GM12878 (cell line): ENCODE results near the gene LGALS9. TPM values are rescaled to one million over a fixed set of nuclear protein-coding genes. Genes with fewer than 3 reads are reported as not detected.

Experiments
- ATAC-seq: fragments of 200-7000 bp; cut with Tn5 transposase; 3 replicates; pipeline ENCODE4 v1.9.1; 2020; ENCODE audit warnings: mild to moderate bottlenecking, moderate library complexity
- BruUV-seq: library from RNA; stranded (reverse); fragments of 400-500 nt; replicated peaks from 2 replicates; lab custom pipeline; 2021; lab: Mats Ljungman, UMichigan
- CTCF ChIA-PET: fragments of 300-600 bp; sonication (Branson Sonifier 250); formaldehyde crosslinking; extraction: SDS; loops from one replicate; lab custom pipeline; 2021; ENCODE audit warnings: inconsistent platforms; lab: Yijun Ruan, JAX
- POLR2A ChIA-PET: fragments of 350-600 bp; formaldehyde crosslinking; extraction: SDS; loops from one replicate; lab custom pipeline; 2021; ENCODE audit warnings: inconsistent platforms; lab: Charles Lee
- RAD21 ChIA-PET: fragments of 300-600 bp; sonication (Branson Sonifier 250); formaldehyde crosslinking; loops from one replicate; lab custom pipeline; 2023; ENCODE audit warnings: antibody characterized with exemption; ENCODE audit not compliant: unreplicated experiment; lab: Charles Lee
- SMC1A ChIA-PET: fragments of 300-600 bp; sonication (Branson Sonifier 250); formaldehyde crosslinking; loops from one replicate; lab custom pipeline; 2023; ENCODE audit not compliant: unreplicated experiment, uncharacterized antibody; lab: Charles Lee
- DNase-seq: peaks from one replicate; pipeline ENCODE4 v3.0.0-alpha.2; 2011; ENCODE audit warnings: low read depth, low spot score
- FAIRE-seq: peaks from 3 replicates; lab custom pipeline; 2011; peaks lifted over from hg19 to GRCh38; lab: Jason Lieb, UNC
- H2AFZ ChIP-seq: 2 replicates; pipeline ENCODE4 v1.6.0; 2011; ENCODE audit warnings: low read depth, low read length, control low read depth; ENCODE audit not compliant: control insufficient read depth
- H3K27ac ChIP-seq: 2 replicates; pipeline ENCODE4 v1.5.1; 2011; ENCODE audit warnings: control low read depth; ENCODE audit not compliant: control insufficient read depth, insufficient read depth
- H3K27me3 ChIP-seq, 2 experiments: replicated peaks in 1 of 2; 2 replicates each; pipeline versions ENCODE4 v1.6.0 to v1.6.1; 2011; ENCODE audit warnings: low read length in 1 of 2; ENCODE audit not compliant: control insufficient read depth in 2 of 2, insufficient read depth in 2 of 2
- H3K36me3 ChIP-seq, 2 experiments: 2 replicates each; pipeline ENCODE4 v1.5.1; 2011; ENCODE audit warnings: low read length in 1 of 2; ENCODE audit not compliant: control insufficient read depth in 2 of 2, insufficient read depth in 2 of 2
- H3K4me1 ChIP-seq: 2 replicates; pipeline ENCODE4 v1.6.1; 2011; ENCODE audit warnings: mild to moderate bottlenecking, low read length, moderate library complexity, mixed read lengths; ENCODE audit not compliant: control insufficient read depth, insufficient read depth
- H3K4me2 ChIP-seq: 2 replicates; pipeline ENCODE4 v1.6.0; 2011; ENCODE audit warnings: control low read depth; ENCODE audit not compliant: control insufficient read depth, insufficient read depth
- H3K4me3 ChIP-seq: fragments of 200-600 bp; sonication (generic); 2 replicates; pipeline ENCODE4 v1.5.1; 2016
- H3K79me2 ChIP-seq: 2 replicates; pipeline ENCODE4 v1.6.0; 2011; ENCODE audit warnings: low read length; ENCODE audit not compliant: control insufficient read depth, insufficient read depth
- H3K9ac ChIP-seq: 2 replicates; pipeline ENCODE4 v1.8.0; 2011; ENCODE audit warnings: low read length, control low read depth, mixed read lengths; ENCODE audit not compliant: control insufficient read depth, insufficient read depth
- H3K9me3 ChIP-seq: replicated peaks from 3 replicates; pipeline ENCODE4 v1.5.1; 2011; ENCODE audit warnings: mild to moderate bottlenecking, low read length; ENCODE audit not compliant: control insufficient read depth, insufficient read depth
- H4K20me1 ChIP-seq: 2 replicates; pipeline ENCODE4 v1.6.0; 2011; ENCODE audit not compliant: control insufficient read depth, insufficient read depth
- HDAC2 ChIP-seq: fragments of 200-600 bp; sonication (generic); IDR thresholded peaks from 2 replicates; pipeline ENCODE4 v1.6.1; 2017
- NFXL1 ChIP-seq: fragments of 450-650 bp; IDR thresholded peaks from 2 replicates; pipeline ENCODE4 v1.6.1; 2017; ENCODE audit warnings: antibody characterized with exemption, mild to moderate bottlenecking, borderline replicate concordance
- NR2C1 ChIP-seq: fragments of 450-650 bp; IDR thresholded peaks from 2 replicates; pipeline ENCODE4 v1.6.1; 2017; ENCODE audit warnings: antibody characterized with exemption, mild to moderate bottlenecking, moderate library complexity
- PAX5 ChIP-seq: IDR thresholded peaks from 2 replicates; pipeline ENCODE4 v1.6.1; 2011; ENCODE audit warnings: low read depth, low read length, borderline replicate concordance
- RBBP5 ChIP-seq: fragments of 200-600 bp; sonication (generic); conservative IDR thresholded peaks from 2 replicates; pipeline ENCODE4 v1.6.1; 2016
- SIX5 ChIP-seq: IDR thresholded peaks from 2 replicates; pipeline ENCODE4 v1.6.1; 2011; ENCODE audit warnings: mild to moderate bottlenecking, low read depth, low read length, moderate library complexity; ENCODE audit not compliant: severe bottlenecking
- STAT3 ChIP-seq: IDR thresholded peaks from 2 replicates; pipeline ENCODE4 v1.6.1; 2011; ENCODE audit warnings: low read depth, low read length, improper control_type of control experiment
- ZNF274 ChIP-seq: IDR thresholded peaks from one replicate; pipeline ENCODE4 v1.8.0; 2011; ENCODE audit not compliant: insufficient read length, insufficient read depth
- WGBS: methylation state at CpG from one replicate; pipeline ENCODE4 v1.1.6; 2016; ENCODE audit warnings: low lambda C conversion rate; ENCODE audit not compliant: insufficient replicate concordance, insufficient coverage; ENCODE audit errors: missing lambda C conversion rate; 5-methylcytosine and 5-hydroxymethylcytosine counted together
- in situ Hi-C: fragments of 300-500 bp; cut with MboI; formaldehyde crosslinking; loops from 9 replicates; pipeline ENCODE4 v1.14.3; 2018; ENCODE audit warnings: mixed read lengths
- intact Hi-C: fragments of 100-400 bp; cut with micrococcal nuclease; formaldehyde crosslinking; loops from one replicate; pipeline ENCODE4 v1.14.2; 2022; ENCODE audit not compliant: unreplicated experiment
- polyA plus RNA-seq, 11 experiments: library from polyadenylated mRNA; depleted of rRNA in 4 of 11; unstranded in 6 of 11; stranded (reverse) in 5 of 11; fragments of >200 nt; fragmentation: Nextera tagmentation in 4 of 11; fragmentation: Illumina TruSeq in 1 of 11; extraction: Ambion mirVana in 4 of 11; extraction: Trizol in 1 of 11; gene quantifications; 1 replicate in 1 of 11; 2 replicates in 10 of 11; pipeline versions ENCODE4 v1.2.1 to v1.2.3, GENCODE V29; 2011 to 2016; ENCODE audit warnings: inconsistent platforms in 2 of 11, missing spikeins in 2 of 11, low read depth in 1 of 11
- total RNA-seq, 4 experiments: library from RNA; depleted of rRNA in 3 of 4; stranded (reverse); fragments of >200 nt in 3 of 4; fragmentation: Illumina TruSeq in 1 of 4; extraction: Trizol in 1 of 4; gene quantifications; 2 replicates each; pipeline versions ENCODE4 v1.2.1 to v1.2.3, GENCODE V29; 2013 to 2021
- TF ChIP-seq, protein P1 (sequence below): fragments of 450-650 bp; IDR thresholded peaks from 2 replicates; pipeline ENCODE4 v1.6.1; 2016; ENCODE audit warnings: mild to moderate bottlenecking, moderate library complexity, borderline replicate concordance
- TF ChIP-seq, protein P2 (sequence below): fragments of 450-650 bp; formaldehyde crosslinking; IDR thresholded peaks from 2 replicates; pipeline ENCODE4 v1.4.0; 2020; ENCODE audit warnings: mild to moderate bottlenecking, moderate library complexity
- TF ChIP-seq, protein P3 (sequence below): IDR thresholded peaks from 2 replicates; pipeline ENCODE4 v1.6.1; 2011; ENCODE audit warnings: borderline replicate concordance, low read depth, mild to moderate bottlenecking, moderate library complexity, low read length; ENCODE audit not compliant: insufficient read depth, poor library complexity, severe bottlenecking
- TF ChIP-seq, protein P4 (sequence below): fragments of 150-350 bp; IDR thresholded peaks from 2 replicates; pipeline ENCODE4 v1.6.1; 2014; ENCODE audit warnings: mild to moderate bottlenecking, low read depth, low read length

The LGALS9 gene
- total and polyA plus RNA-seq, 10 of the 15 experiments (the other 5 are each of a cell fraction or from before 2014, with no cell fraction given) = 22.5 to 294 (median 155) TPM

DNA sequence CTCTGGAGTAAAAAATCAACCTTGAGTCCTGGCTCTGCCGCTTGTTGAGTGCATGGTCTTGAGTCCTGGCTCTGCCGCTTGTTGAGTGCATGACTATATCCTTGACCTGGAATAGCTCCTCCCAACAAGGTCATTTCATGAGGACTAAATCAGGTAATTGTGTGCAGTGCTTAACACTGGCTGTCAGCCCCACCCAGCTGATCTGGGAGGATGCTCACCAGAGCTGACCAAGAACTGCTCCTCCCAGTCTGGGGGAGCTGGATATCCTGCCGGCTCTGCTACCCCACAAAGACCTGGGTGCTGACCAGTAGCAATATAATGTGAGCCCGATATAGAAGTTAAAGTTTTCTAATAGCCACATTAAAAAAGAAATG, 20.7 kb upstream of the LGALS9 start:
- Histone ChIP-seq H3K27me3 (no peaks in the 10 kb centered on the region), H3K4me1 (no peaks in the 10 kb centered on the region), H3K36me3 (peaks cover 16 to 38% of the 10 kb centered on the region in 2 experiments), H3K9me3 (no peaks in the 10 kb centered on the region), H4K20me1 (no peaks in the 10 kb centered on the region), H3K4me2 (no peak overlapping the region), H3K27ac (no peak overlapping the region), H3K9ac (no peak overlapping the region), H3K79me2 (no peaks in the 10 kb centered on the region), H3K4me3 (no peak overlapping the region), H2AFZ (no peak overlapping the region)
- no peak for ATAC-seq
- SMC1A ChIA-PET = interaction anchor here (0.7 kb wide), 1 partner anchor 42 kb away, joined by 3 read pairs; no protein-coding TSS in a partner anchor
- DNase-seq = no peak
- intact Hi-C loops (no loop called here), in situ Hi-C loops (no loop called here)
- 95% methylated on average over 4 of the region's 4 CpGs for WGBS
- RAD21 ChIA-PET = interaction anchor here (0.6 to 1.5 kb wide), 2 partner anchors 22 to 44 kb away, joined by 3 to 5 read pairs; no protein-coding TSS in a partner anchor
- POLR2A ChIA-PET = no interaction called here
- no peak for FAIRE-seq
- CTCF ChIA-PET = interaction anchor here (1.0 to 4.3 kb wide), 10 partner anchors 10 to 374 kb away, joined by 4 to 16 read pairs (median 6); no protein-coding TSS in a partner anchor
- no TSS peak for BruUV-seq
- TF ChIP-seq SIX5 = no peak
- TF ChIP-seq NFXL1 = no peak
- TF ChIP-seq, protein P1, sequence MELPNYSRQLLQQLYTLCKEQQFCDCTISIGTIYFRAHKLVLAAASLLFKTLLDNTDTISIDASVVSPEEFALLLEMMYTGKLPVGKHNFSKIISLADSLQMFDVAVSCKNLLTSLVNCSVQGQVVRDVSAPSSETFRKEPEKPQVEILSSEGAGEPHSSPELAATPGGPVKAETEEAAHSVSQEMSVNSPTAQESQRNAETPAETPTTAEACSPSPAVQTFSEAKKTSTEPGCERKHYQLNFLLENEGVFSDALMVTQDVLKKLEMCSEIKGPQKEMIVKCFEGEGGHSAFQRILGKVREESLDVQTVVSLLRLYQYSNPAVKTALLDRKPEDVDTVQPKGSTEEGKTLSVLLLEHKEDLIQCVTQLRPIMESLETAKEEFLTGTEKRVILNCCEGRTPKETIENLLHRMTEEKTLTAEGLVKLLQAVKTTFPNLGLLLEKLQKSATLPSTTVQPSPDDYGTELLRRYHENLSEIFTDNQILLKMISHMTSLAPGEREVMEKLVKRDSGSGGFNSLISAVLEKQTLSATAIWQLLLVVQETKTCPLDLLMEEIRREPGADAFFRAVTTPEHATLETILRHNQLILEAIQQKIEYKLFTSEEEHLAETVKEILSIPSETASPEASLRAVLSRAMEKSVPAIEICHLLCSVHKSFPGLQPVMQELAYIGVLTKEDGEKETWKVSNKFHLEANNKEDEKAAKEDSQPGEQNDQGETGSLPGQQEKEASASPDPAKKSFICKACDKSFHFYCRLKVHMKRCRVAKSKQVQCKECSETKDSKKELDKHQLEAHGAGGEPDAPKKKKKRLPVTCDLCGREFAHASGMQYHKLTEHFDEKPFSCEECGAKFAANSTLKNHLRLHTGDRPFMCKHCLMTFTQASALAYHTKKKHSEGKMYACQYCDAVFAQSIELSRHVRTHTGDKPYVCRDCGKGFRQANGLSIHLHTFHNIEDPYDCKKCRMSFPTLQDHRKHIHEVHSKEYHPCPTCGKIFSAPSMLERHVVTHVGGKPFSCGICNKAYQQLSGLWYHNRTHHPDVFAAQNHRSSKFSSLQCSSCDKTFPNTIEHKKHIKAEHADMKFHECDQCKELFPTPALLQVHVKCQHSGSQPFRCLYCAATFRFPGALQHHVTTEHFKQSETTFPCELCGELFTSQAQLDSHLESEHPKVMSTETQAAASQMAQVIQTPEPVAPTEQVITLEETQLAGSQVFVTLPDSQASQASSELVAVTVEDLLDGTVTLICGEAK = no peak
- TF ChIP-seq PAX5 = no peak
- TF ChIP-seq ZNF274 = no peak
- TF ChIP-seq, protein P2, sequence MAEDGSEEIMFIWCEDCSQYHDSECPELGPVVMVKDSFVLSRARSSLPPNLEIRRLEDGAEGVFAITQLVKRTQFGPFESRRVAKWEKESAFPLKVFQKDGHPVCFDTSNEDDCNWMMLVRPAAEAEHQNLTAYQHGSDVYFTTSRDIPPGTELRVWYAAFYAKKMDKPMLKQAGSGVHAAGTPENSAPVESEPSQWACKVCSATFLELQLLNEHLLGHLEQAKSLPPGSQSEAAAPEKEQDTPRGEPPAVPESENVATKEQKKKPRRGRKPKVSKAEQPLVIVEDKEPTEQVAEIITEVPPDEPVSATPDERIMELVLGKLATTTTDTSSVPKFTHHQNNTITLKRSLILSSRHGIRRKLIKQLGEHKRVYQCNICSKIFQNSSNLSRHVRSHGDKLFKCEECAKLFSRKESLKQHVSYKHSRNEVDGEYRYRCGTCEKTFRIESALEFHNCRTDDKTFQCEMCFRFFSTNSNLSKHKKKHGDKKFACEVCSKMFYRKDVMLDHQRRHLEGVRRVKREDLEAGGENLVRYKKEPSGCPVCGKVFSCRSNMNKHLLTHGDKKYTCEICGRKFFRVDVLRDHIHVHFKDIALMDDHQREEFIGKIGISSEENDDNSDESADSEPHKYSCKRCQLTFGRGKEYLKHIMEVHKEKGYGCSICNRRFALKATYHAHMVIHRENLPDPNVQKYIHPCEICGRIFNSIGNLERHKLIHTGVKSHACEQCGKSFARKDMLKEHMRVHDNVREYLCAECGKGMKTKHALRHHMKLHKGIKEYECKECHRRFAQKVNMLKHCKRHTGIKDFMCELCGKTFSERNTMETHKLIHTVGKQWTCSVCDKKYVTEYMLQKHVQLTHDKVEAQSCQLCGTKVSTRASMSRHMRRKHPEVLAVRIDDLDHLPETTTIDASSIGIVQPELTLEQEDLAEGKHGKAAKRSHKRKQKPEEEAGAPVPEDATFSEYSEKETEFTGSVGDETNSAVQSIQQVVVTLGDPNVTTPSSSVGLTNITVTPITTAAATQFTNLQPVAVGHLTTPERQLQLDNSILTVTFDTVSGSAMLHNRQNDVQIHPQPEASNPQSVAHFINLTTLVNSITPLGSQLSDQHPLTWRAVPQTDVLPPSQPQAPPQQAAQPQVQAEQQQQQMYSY (CRISPR knock-in tag) = no peak
- TF ChIP-seq NR2C1 = no peak
- no peak for TF ChIP-seq STAT3
- no peak for TF ChIP-seq HDAC2
- no peak for TF ChIP-seq RBBP5
- TF ChIP-seq, protein P3, sequence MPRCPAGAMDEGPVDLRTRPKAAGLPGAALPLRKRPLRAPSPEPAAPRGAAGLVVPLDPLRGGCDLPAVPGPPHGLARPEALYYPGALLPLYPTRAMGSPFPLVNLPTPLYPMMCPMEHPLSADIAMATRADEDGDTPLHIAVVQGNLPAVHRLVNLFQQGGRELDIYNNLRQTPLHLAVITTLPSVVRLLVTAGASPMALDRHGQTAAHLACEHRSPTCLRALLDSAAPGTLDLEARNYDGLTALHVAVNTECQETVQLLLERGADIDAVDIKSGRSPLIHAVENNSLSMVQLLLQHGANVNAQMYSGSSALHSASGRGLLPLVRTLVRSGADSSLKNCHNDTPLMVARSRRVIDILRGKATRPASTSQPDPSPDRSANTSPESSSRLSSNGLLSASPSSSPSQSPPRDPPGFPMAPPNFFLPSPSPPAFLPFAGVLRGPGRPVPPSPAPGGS = no peak
- TF ChIP-seq, protein P4, sequence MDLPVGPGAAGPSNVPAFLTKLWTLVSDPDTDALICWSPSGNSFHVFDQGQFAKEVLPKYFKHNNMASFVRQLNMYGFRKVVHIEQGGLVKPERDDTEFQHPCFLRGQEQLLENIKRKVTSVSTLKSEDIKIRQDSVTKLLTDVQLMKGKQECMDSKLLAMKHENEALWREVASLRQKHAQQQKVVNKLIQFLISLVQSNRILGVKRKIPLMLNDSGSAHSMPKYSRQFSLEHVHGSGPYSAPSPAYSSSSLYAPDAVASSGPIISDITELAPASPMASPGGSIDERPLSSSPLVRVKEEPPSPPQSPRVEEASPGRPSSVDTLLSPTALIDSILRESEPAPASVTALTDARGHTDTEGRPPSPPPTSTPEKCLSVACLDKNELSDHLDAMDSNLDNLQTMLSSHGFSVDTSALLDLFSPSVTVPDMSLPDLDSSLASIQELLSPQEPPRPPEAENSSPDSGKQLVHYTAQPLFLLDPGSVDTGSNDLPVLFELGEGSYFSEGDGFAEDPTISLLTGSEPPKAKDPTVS = no peak
